H9 (cell line): ENCODE results near the gene PTPN13. TPM values are rescaled to one million over a fixed set of nuclear protein-coding genes. Genes with fewer than 3 reads are reported as not detected.

Source experiments
- DNase-seq: peaks from one replicate; pipeline ENCODE4 v3.0.0-alpha.2; 2017
- H2AFZ ChIP-seq: one replicate; pipeline ENCODE4 v1.6.1; 2013; ENCODE audit warnings: mild to moderate bottlenecking, low read length, control low read depth, moderate library complexity
- H2AK5ac ChIP-seq: 2 replicates; pipeline ENCODE4 v1.6.1; 2013; ENCODE audit warnings: low read length, control low read depth, mixed read lengths; ENCODE audit not compliant: insufficient read length
- H2BK120ac ChIP-seq: one replicate; pipeline ENCODE4 v1.6.1; 2013; ENCODE audit warnings: low read depth, mild to moderate bottlenecking, low read length, control low read depth, inconsistent platforms; ENCODE audit not compliant: poor library complexity, severe bottlenecking
- H2BK12ac ChIP-seq: 2 replicates; pipeline ENCODE4 v1.6.1; 2013; ENCODE audit warnings: low read length, control low read depth, mixed read lengths, low read depth; ENCODE audit not compliant: insufficient read length
- H2BK15ac ChIP-seq: 2 replicates; pipeline ENCODE4 v1.6.1; 2013; ENCODE audit warnings: low read depth, low read length, control low read depth
- H2BK20ac ChIP-seq: one replicate; pipeline ENCODE4 v1.6.1; 2013; ENCODE audit warnings: low read depth, mild to moderate bottlenecking, low read length, control low read depth, inconsistent platforms; ENCODE audit not compliant: poor library complexity, severe bottlenecking
- H2BK5ac ChIP-seq: 2 replicates; pipeline ENCODE4 v1.6.1; 2013; ENCODE audit warnings: low read length, control low read depth, mixed read lengths; ENCODE audit not compliant: insufficient read length
- H3K14ac ChIP-seq: 2 replicates; pipeline ENCODE4 v1.6.1; 2013; ENCODE audit warnings: low read length, control low read depth; ENCODE audit not compliant: insufficient read depth
- H3K18ac ChIP-seq: 2 replicates; pipeline ENCODE4 v1.6.1; 2013; ENCODE audit warnings: low read depth, mild to moderate bottlenecking, mixed read lengths, low read length, control low read depth; ENCODE audit not compliant: insufficient read length
- H3K23ac ChIP-seq: 2 replicates; pipeline ENCODE4 v1.6.1; 2013; ENCODE audit warnings: low read length, control low read depth, mixed read lengths, low read depth; ENCODE audit not compliant: insufficient read length
- H3K23me2 ChIP-seq: 2 replicates; pipeline ENCODE4 v1.6.1; 2013; ENCODE audit warnings: low read depth, mild to moderate bottlenecking, mixed read lengths, low read length, control low read depth; ENCODE audit not compliant: insufficient read length, poor library complexity, severe bottlenecking
- H3K27ac ChIP-seq: 2 replicates; pipeline ENCODE4 v1.5.1; 2013; ENCODE audit warnings: low read length, control low read depth, mixed read lengths, low read depth; ENCODE audit not compliant: insufficient read length
- H3K27me3 ChIP-seq: 2 replicates; pipeline ENCODE4 v1.6.1; 2013; ENCODE audit warnings: low read length, control low read depth, inconsistent platforms; ENCODE audit not compliant: insufficient read depth
- H3K4ac ChIP-seq: 2 replicates; pipeline ENCODE4 v1.6.1; 2013; ENCODE audit warnings: low read depth, mild to moderate bottlenecking, control low read depth, inconsistent platforms, low read length, moderate library complexity
- H3K4me1 ChIP-seq: 2 replicates; pipeline ENCODE4 v1.6.1; 2013; ENCODE audit warnings: low read length, control low read depth, inconsistent platforms; ENCODE audit not compliant: insufficient read depth
- H3K4me2 ChIP-seq: 2 replicates; pipeline ENCODE4 v1.6.1; 2013; ENCODE audit warnings: low read length, control low read depth, mixed read lengths; ENCODE audit not compliant: insufficient read length, insufficient read depth
- H3K56ac ChIP-seq: 2 replicates; pipeline ENCODE4 v1.6.1; 2013; ENCODE audit warnings: low read depth, mild to moderate bottlenecking, mixed read lengths, low read length, control low read depth; ENCODE audit not compliant: insufficient read length
- H3K79me1 ChIP-seq: 2 replicates; pipeline ENCODE4 v1.6.1; 2013; ENCODE audit warnings: low read depth, mild to moderate bottlenecking, moderate library complexity, low read length, control low read depth, inconsistent platforms; ENCODE audit not compliant: insufficient read depth, poor library complexity, severe bottlenecking
- H3K79me2 ChIP-seq: 2 replicates; pipeline ENCODE4 v1.6.1; 2013; ENCODE audit warnings: low read length, control low read depth, inconsistent platforms; ENCODE audit not compliant: insufficient read depth
- H3K9ac ChIP-seq: 2 replicates; pipeline ENCODE4 v1.6.1; 2013; ENCODE audit warnings: low read length, control low read depth, mixed read lengths; ENCODE audit not compliant: insufficient read length; ENCODE audit errors: extremely low read depth
- H3K9me3 ChIP-seq: one replicate; pipeline ENCODE4 v1.6.1; 2013; ENCODE audit warnings: low read depth, low read length, inconsistent platforms; ENCODE audit not compliant: control insufficient read depth
- H3T11ph ChIP-seq: one replicate; pipeline ENCODE4 v1.6.1; 2013; ENCODE audit warnings: mild to moderate bottlenecking, low read length, control low read depth, inconsistent platforms
- H4K20me1 ChIP-seq: one replicate; pipeline ENCODE4 v1.6.1; 2013; ENCODE audit not compliant: control insufficient read depth, insufficient read length, insufficient read depth
- H4K5ac ChIP-seq: 2 replicates; pipeline ENCODE4 v1.6.1; 2013; ENCODE audit warnings: low read depth, mild to moderate bottlenecking, mixed read lengths, low read length, control low read depth; ENCODE audit not compliant: insufficient read length
- H4K8ac ChIP-seq: replicated peaks from 2 replicates; pipeline ENCODE4 v1.6.1; 2013; ENCODE audit warnings: low read length, control low read depth, mixed read lengths, low read depth; ENCODE audit not compliant: insufficient read length
- H4K91ac ChIP-seq: 2 replicates; pipeline ENCODE4 v1.6.1; 2013; ENCODE audit warnings: low read depth, mild to moderate bottlenecking, moderate library complexity, mixed read lengths, low read length, control low read depth; ENCODE audit not compliant: insufficient read length
- H3K27ac Mint-ChIP-seq, 3 experiments: 2 replicates in 2 of 3; 3 replicates in 1 of 3; pipeline ENCODE4 v1.8.0; 2020 to 2021; ENCODE audit warnings: mixed read lengths in 3 of 3, mild to moderate bottlenecking in 1 of 3, moderate library complexity in 1 of 3
- H3K27me3 Mint-ChIP-seq: 2 replicates; pipeline ENCODE4 v1.8.0; 2021; ENCODE audit warnings: low read depth, mild to moderate bottlenecking, moderate library complexity, mixed read lengths
- H3K36me3 Mint-ChIP-seq, 3 experiments: 2 replicates in 2 of 3; 3 replicates in 1 of 3; pipeline ENCODE4 v1.8.0; 2020 to 2021; ENCODE audit warnings: low read depth in 3 of 3, mixed read lengths in 3 of 3; ENCODE audit not compliant: insufficient read depth in 1 of 3
- H3K4me1 Mint-ChIP-seq, 2 experiments: 2 replicates each; pipeline ENCODE4 v1.8.0; 2020; ENCODE audit warnings: mixed read lengths in 2 of 2
- H3K4me3 Mint-ChIP-seq, 2 experiments: 2 replicates in 1 of 2; 3 replicates in 1 of 2; pipeline ENCODE4 v1.8.0; 2020 to 2021; ENCODE audit warnings: mild to moderate bottlenecking in 2 of 2, mixed read lengths in 2 of 2, moderate library complexity in 1 of 2
- H3K9me3 Mint-ChIP-seq, 2 experiments: 2 replicates in 1 of 2; 3 replicates in 1 of 2; pipeline ENCODE4 v1.8.0; 2020; ENCODE audit warnings: mild to moderate bottlenecking in 2 of 2, mixed read lengths in 2 of 2, moderate library complexity in 1 of 2
- WGBS: extraction: QIAGEN DNeasy Blood & Tissue Kit; methylation state at CpG from one replicate; pipeline ENCODE4 v1.1.7; 2013; ENCODE audit warnings: missing lambda C conversion rate, low lambda C conversion rate, mixed read lengths; ENCODE audit not compliant: insufficient read length; ENCODE audit errors: extremely low coverage; 5-methylcytosine and 5-hydroxymethylcytosine counted together
- total RNA-seq: library from RNA; stranded (reverse); gene quantifications from 2 replicates; pipeline ENCODE4 v1.2.1, GENCODE V29; 2021
- TF ChIP-seq, protein P1 (sequence below): fragments of 200-600 bp; sonication (generic); conservative IDR thresholded peaks from 3 replicates; pipeline ENCODE4 v1.8.0; 2021; ENCODE audit warnings: antibody characterized with exemption, mild to moderate bottlenecking

The PTPN13 gene
- total RNA-seq, 1 experiment from 2014 or later = 34.9 TPM

DNA sequence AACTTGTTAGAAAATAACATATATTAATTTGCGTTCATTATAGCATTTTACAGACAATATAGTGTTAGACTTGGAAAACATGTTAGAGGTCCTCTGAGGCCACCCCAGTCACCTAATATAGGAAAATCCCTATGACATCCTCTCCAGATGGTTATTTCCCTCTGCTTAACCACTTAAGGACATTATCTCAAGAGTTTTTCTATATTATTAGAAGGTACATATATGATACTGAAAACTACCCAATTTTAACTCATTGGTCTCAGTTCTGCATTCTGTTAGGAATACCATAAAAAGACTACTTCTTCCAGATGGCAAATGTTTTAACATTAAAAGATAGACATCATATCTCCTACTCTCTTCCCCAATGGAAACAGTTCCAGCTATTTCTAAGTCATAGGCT, 21.4 kb downstream of the PTPN13 start:
- Mint-ChIP-seq H3K36me3 (peaks cover 9 to 12% (median 9%) of the 10 kb centered on the region in 3 experiments), H3K27me3 (no peaks in the 10 kb centered on the region), H3K4me3 (no peak overlapping the region), H3K4me1 (peaks cover 12 to 20% of the 10 kb centered on the region in 2 experiments), H3K9me3 (peaks cover 7 to 14% of the 10 kb centered on the region in 2 experiments; a peak in 4 of 5 replicates), H3K27ac (no peak overlapping the region)
- Histone ChIP-seq H4K91ac (no peak overlapping the region), H3K23ac (no peak overlapping the region), H2BK12ac (no peak overlapping the region), H3K9ac (no peak overlapping the region), H3K18ac (no peak overlapping the region), H2AFZ (no peak overlapping the region), H2AK5ac (no peak overlapping the region), H3K27me3 (no peaks in the 10 kb centered on the region), H3K4me2 (no peak overlapping the region), H3T11ph (no peak overlapping the region), H3K27ac (no peak overlapping the region), H3K79me1 (peaks cover under 1% of the 10 kb centered on the region), H4K20me1 (no peaks in the 10 kb centered on the region), H2BK120ac (no peak overlapping the region), H3K79me2 (no peaks in the 10 kb centered on the region; the same call in 1 of the 2 replicates), H4K8ac (no peak overlapping the region), H3K23me2 (no peaks in the 10 kb centered on the region), H3K4ac (no peak overlapping the region), H3K56ac (no peak overlapping the region), H3K14ac (no peak overlapping the region), H4K5ac (no peak overlapping the region), H3K4me1 (no peaks in the 10 kb centered on the region), H2BK20ac (no peak overlapping the region), H3K9me3 (no peaks in the 10 kb centered on the region), H2BK15ac (no peak overlapping the region), H2BK5ac (no peak overlapping the region)
- no peak for DNase-seq
- TF ChIP-seq, protein P1, sequence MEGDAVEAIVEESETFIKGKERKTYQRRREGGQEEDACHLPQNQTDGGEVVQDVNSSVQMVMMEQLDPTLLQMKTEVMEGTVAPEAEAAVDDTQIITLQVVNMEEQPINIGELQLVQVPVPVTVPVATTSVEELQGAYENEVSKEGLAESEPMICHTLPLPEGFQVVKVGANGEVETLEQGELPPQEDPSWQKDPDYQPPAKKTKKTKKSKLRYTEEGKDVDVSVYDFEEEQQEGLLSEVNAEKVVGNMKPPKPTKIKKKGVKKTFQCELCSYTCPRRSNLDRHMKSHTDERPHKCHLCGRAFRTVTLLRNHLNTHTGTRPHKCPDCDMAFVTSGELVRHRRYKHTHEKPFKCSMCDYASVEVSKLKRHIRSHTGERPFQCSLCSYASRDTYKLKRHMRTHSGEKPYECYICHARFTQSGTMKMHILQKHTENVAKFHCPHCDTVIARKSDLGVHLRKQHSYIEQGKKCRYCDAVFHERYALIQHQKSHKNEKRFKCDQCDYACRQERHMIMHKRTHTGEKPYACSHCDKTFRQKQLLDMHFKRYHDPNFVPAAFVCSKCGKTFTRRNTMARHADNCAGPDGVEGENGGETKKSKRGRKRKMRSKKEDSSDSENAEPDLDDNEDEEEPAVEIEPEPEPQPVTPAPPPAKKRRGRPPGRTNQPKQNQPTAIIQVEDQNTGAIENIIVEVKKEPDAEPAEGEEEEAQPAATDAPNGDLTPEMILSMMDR = no peak
- WGBS = no CpG with 5 or more reads among the region's 1 CpG
